ENCODE data around the gene ING4. TPM values are rescaled to one million over a fixed set of nuclear protein-coding genes. Genes with fewer than 3 reads are reported as not detected.

Gene ING4
- total and polyA plus RNA-seq, 12 donors, result 22.6 to 87.6 (median 41.3) TPM

DNA sequence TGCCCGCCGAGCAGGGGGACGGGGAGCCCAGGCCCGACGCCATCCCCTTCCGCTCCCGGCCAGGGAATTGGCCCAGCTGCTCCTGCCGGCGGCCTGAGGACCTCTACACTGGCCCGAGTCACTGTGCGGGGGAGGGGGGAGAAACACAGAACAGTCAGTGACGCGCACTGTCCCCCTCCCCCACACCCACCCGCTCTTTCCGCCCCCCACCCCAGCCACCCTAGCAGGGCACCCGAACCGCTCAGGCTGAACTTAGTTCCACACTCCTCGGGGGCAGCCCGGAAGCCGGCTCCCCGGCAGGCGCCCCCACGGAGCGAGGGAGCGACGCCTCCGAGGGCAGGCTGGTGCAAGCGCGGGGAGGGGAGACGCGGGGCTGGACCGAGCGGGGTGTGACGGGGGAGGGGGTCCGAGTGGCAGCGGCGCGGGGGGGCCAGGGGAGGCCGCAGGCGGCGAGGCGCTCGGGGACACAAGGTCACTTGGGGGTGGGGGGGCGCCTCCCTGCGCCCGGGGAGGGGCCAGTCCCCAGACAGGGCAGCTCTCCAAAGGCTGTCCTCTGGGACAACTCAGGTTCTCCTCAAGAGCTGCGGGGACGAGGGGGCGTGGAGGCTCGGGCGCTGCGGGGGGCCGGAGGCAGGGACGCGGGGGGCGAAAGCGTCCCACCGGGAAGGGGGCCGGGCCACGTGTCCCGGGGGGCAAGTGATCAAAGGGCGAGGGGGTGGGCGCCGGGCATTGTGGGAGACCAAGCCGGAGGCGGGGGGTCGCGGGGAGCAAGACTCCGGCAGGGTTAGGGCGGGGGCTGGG lies 56.4 kb downstream of the ING4 start:
- peak overlapping the region in 3 of 4 donors; percentile 53 to 96 (median 72) for H3K4me3 ChIP-seq
- peaks cover 0 to 10% of the 10 kb centered on the region in 2 donors for H3K36me3 ChIP-seq (replicated peaks in 1 of 2)
- WGBS, 4 donors, result 0 to 1% (median 1%) methylated on average over 14 to 68 of the region's 70 CpGs; no CpG with 5 or more reads in 1 of the 4 donors
- TF ChIP-seq CTCF (IDR thresholded peaks at IDR 0.05) (peak in 1 of 6 experiments; percentile 10), POLR2A (IDR thresholded peaks at IDR 0.05) (peak in 1 of 2 donors; percentile 55)
- H3K4me1 ChIP-seq (replicated peaks in 1 of 2), result peaks cover 36 to 37% of the 10 kb centered on the region in 2 donors
- intact Hi-C loops (cut with DNase I), result no loop called here
- peak; percentile 80 to 90 (median 86) for DNase-seq
- no peaks in the 10 kb centered on the region for H3K27me3 ChIP-seq
- H3K9me3 ChIP-seq (replicated peaks in 1 of 3), result no peaks in the 10 kb centered on the region
- peak overlapping the region; percentile 84 to 99 (median 95) for H3K27ac ChIP-seq

GRCh38 chr12:6605421-6606330 lies 57.2 kb downstream of the ING4 start:
- WGBS, 4 donors, result 3 to 4% (median 3%) methylated on average over 9 to 18 of the region's 18 CpGs
- TF ChIP-seq CTCF (IDR thresholded peaks at IDR 0.05), result no peak
- TF ChIP-seq POLR2A (IDR thresholded peaks at IDR 0.05), result no peak
- peak overlapping the region; percentile 55 to 99 (median 95) for H3K27ac ChIP-seq
- peaks cover 36 to 37% of the 10 kb centered on the region in 2 donors for H3K4me1 ChIP-seq (replicated peaks in 1 of 2)
- no peaks in the 10 kb centered on the region for H3K9me3 ChIP-seq (replicated peaks in 1 of 3)
- H3K36me3 ChIP-seq (replicated peaks in 1 of 2), result peaks cover 0 to 19% of the 10 kb centered on the region in 2 donors
- peak in 4 of 7 donors; percentile 27 to 48 (median 44) for DNase-seq
- intact Hi-C loops (cut with DNase I), result no loop called here
- H3K27me3 ChIP-seq, result no peaks in the 10 kb centered on the region
- H3K4me3 ChIP-seq, result peak overlapping the region in 3 of 4 donors; percentile 53 to 96 (median 72)

DNA sequence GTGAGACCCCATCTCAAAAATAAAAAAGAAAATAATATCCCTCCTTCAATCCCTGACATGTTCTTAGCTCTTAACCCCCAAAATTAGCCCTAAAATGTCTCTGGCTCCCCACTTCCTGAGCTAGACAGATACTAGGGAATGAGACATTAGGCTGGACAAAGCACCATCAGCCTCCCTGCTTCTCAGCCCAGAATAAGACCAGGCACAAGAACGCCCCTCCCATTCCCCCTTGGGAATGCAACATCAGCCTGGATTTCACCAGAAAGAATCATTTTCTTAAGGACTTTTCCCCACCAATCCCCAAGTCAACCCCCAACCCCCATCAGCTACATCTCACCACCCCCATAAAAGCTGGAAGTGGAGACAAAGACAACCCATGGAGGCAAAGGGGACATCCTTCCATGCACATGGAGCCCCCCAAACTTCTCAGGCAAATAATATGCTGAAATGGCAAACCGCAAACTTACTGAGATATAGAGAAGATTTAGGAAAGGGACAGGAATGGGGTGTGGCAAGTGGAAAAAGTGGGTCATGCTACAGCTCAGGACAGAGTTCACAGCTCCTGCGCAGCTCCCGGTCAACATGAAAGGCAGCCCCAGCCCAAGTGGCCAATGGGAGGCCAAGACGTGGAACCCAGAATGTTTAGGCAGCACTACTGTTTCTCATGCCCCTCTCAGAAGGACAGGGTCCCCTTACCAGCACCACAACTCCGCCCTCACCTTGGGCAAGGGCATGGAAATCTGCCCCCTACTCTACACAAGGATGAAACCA lies 58.5 kb downstream of the ING4 start:
- intact Hi-C loops (cut with DNase I), result loop anchor here (5.0 kb wide), 2 partner anchors 37 to 42 kb away; partner anchors contain the start of gene NOP2 (in 1 of the 2)
- WGBS, 4 donors, result 34 to 71% (median 47%) methylated on average over 5 to 6 of the region's 6 CpGs
- H3K9me3 ChIP-seq (replicated peaks in 1 of 3), result no peaks in the 10 kb centered on the region
- no peaks in the 10 kb centered on the region for H3K27me3 ChIP-seq
- peaks cover 36 to 37% of the 10 kb centered on the region in 2 donors for H3K4me1 ChIP-seq (replicated peaks in 1 of 2)
- peaks cover 0 to 31% of the 10 kb centered on the region in 2 donors for H3K36me3 ChIP-seq (replicated peaks in 1 of 2)
- DNase-seq, result peak; percentile 35 to 71 (median 59)
- H3K4me3 ChIP-seq, result peak overlapping the region in 1 of 4 donors; percentile 96
- no peak for TF ChIP-seq CTCF (IDR thresholded peaks at IDR 0.05)
- TF ChIP-seq POLR2A (IDR thresholded peaks at IDR 0.05), result no peak
- peak overlapping the region in 4 of 5 donors; percentile 7 to 97 (median 50) for H3K27ac ChIP-seq

Data from adrenal gland (tissue), 12 donors.